KMS-11 (cell line): ENCODE measurements around the gene COL19A1.

ENCODE experiments used
- H2AFZ ChIP-seq: fragments of 200-600 bp; sonication (generic); 2 replicates; pipeline ENCODE4 v1.6.1; 2016; ENCODE audit warnings: antibody characterized with exemption, mixed run types, low read depth
- H3K27ac ChIP-seq: fragments of 200-600 bp; sonication (generic); 2 replicates; pipeline ENCODE4 v1.6.1; 2016; ENCODE audit warnings: mild to moderate bottlenecking, mixed run types
- H3K27me3 ChIP-seq: fragments of 200-600 bp; sonication (generic); 2 replicates; pipeline ENCODE4 v1.6.1; 2017; ENCODE audit warnings: mild to moderate bottlenecking, low read depth, mixed run types, moderate library complexity; ENCODE audit not compliant: insufficient read depth
- H3K36me3 ChIP-seq: fragments of 200-600 bp; sonication (generic); 2 replicates; pipeline ENCODE4 v1.6.1; 2017; ENCODE audit warnings: mild to moderate bottlenecking, mixed run types; ENCODE audit not compliant: insufficient read depth
- H3K4me1 ChIP-seq: fragments of 200-600 bp; sonication (generic); 2 replicates; pipeline ENCODE4 v1.6.1; 2016; ENCODE audit warnings: mild to moderate bottlenecking, low read depth, mixed run types; ENCODE audit not compliant: poor library complexity, severe bottlenecking
- H3K4me2 ChIP-seq: fragments of 200-600 bp; sonication (generic); 2 replicates; pipeline ENCODE4 v1.7.0; 2016; ENCODE audit warnings: mild to moderate bottlenecking, mixed run types
- H3K4me3 ChIP-seq: fragments of 200-600 bp; sonication (generic); IDR thresholded peaks from 2 replicates; pipeline ENCODE4 v1.6.1; 2017; ENCODE audit warnings: low read depth, low read length, mixed read lengths; ENCODE audit not compliant: insufficient read depth
- H3K79me2 ChIP-seq: fragments of 200-600 bp; sonication (generic); 2 replicates; pipeline ENCODE4 v1.6.1; 2016; ENCODE audit warnings: low read depth, mixed run types; ENCODE audit not compliant: insufficient read depth
- H3K9ac ChIP-seq: fragments of 200-600 bp; sonication (generic); 2 replicates; pipeline ENCODE4 v1.6.1; 2016; ENCODE audit warnings: mild to moderate bottlenecking, mixed run types
- H4K20me1 ChIP-seq: fragments of 200-600 bp; sonication (generic); 2 replicates; pipeline ENCODE4 v1.6.1; 2016; ENCODE audit warnings: mild to moderate bottlenecking, mixed run types; ENCODE audit not compliant: insufficient read depth
- CTCF ChIP-seq: fragments of 200-600 bp; sonication (generic); conservative IDR thresholded peaks from 2 replicates; pipeline ENCODE4 v1.6.1; 2017; ENCODE audit warnings: low read depth, mild to moderate bottlenecking, antibody characterized with exemption, low read length, moderate library complexity, mixed read lengths

The COL19A1 gene

GRCh38 chr6:70176842-70177550, 310.6 kb downstream of the COL19A1 start:
- Histone ChIP-seq H3K27me3 (no peaks in the 10 kb centered on the region), H2AFZ (no peak overlapping the region), H3K4me1 (no peaks in the 10 kb centered on the region), H3K79me2 (no peaks in the 10 kb centered on the region), H3K4me3 (no peak overlapping the region), H3K36me3 (no peaks in the 10 kb centered on the region), H3K9ac (no peak overlapping the region), H3K4me2 (no peak overlapping the region), H4K20me1 (no peaks in the 10 kb centered on the region), H3K27ac (no peak overlapping the region)
- no peak for TF ChIP-seq CTCF

- Histone ChIP-seq H4K20me1 (no peaks in the 10 kb centered on the region), H3K4me2 (no peak overlapping the region), H3K27ac (no peak overlapping the region), H3K4me3 (no peak overlapping the region), H3K27me3 (no peaks in the 10 kb centered on the region), H3K4me1 (no peaks in the 10 kb centered on the region), H3K36me3 (no peaks in the 10 kb centered on the region), H3K79me2 (no peaks in the 10 kb centered on the region), H2AFZ (no peak overlapping the region), H3K9ac (no peak overlapping the region)
- TF ChIP-seq CTCF: no peak
These were observed 314.0 kb downstream of the COL19A1 start for GRCh38 chr6:70180183-70180900.

GRCh38 chr6:70180901-70181599, 314.7 kb downstream of the COL19A1 start:
- Histone ChIP-seq H3K9ac (no peak overlapping the region), H3K27me3 (no peaks in the 10 kb centered on the region), H3K4me2 (no peak overlapping the region), H3K36me3 (no peaks in the 10 kb centered on the region), H3K27ac (no peak overlapping the region), H3K4me3 (no peak overlapping the region), H3K79me2 (no peaks in the 10 kb centered on the region), H4K20me1 (no peaks in the 10 kb centered on the region), H3K4me1 (no peaks in the 10 kb centered on the region), H2AFZ (no peak overlapping the region)
- TF ChIP-seq CTCF: no peak

- H4K20me1 ChIP-seq: no peaks in the 10 kb centered on the region
- no peaks in the 10 kb centered on the region for H3K36me3 ChIP-seq
- H3K4me1 ChIP-seq: no peaks in the 10 kb centered on the region
- no peak overlapping the region for H2AFZ ChIP-seq
- H3K4me2 ChIP-seq: no peak overlapping the region
- no peak overlapping the region for H3K9ac ChIP-seq
- H3K4me3 ChIP-seq: no peak overlapping the region
- no peak overlapping the region for H3K27ac ChIP-seq
- TF ChIP-seq CTCF: no peak
- H3K79me2 ChIP-seq: no peaks in the 10 kb centered on the region
- H3K27me3 ChIP-seq: no peaks in the 10 kb centered on the region
These were observed 317.2 kb downstream of the COL19A1 start for GRCh38 chr6:70183538-70183937.
